ENCODE measurements around the gene FAM120A.

FAM120A gene

DNA sequence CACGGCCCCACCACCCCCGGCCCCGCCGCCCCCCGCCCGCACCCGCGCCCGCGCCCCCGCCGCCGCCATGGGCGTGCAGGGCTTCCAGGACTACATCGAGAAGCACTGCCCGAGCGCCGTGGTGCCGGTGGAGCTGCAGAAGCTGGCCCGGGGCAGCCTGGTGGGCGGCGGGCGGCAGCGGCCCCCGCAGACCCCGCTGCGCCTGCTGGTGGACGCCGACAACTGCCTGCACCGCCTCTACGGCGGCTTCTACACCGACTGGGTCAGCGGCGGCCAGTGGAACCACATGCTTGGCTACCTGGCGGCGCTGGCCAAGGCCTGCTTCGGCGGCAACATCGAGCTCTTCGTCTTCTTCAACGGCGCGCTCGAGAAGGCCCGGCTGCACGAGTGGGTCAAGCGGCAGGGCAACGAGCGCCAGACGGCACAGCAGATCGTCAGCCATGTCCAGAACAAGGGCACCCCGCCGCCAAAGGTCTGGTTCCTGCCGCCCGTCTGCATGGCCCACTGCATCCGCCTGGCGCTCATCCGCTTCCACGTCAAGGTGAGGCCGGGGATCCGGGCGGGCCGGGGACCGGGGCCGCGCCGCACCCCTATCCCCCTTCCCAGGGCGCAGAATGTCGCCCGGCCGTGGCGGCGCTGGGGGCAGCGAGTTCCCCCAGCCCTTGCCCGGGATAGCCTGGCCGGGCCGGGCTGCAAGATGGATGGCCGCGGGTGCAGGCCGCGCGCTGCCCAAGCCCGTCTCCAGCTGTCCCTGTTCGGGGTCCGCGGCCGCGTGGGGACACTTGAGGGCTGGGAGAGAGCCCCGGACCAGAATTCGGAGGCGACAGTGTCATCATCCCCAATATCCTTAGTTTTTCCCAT, 594 bp downstream of the FAM120A start:
- peak; percentile 26 for DNase-seq (ENCODE audit: low spot score)

DNA sequence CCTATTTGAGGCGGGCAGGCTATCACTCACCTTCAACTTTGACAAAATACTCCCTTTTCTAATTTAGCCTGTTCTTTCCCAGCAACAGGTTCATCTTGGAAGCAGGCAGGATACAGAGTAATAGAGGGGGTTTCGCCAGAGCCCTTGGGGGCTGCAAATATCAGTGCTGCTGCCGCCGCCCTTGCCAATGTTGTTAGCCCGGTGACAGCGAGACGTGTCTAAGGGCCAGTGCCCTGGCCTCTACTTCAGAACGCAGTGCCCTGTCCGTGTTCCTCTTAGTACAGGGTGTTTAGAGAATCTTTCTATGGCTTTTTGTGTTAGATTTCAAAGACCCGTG, 1.2 kb downstream of the FAM120A start:
- DNase-seq (ENCODE audit: low spot score), result no peak

DNA sequence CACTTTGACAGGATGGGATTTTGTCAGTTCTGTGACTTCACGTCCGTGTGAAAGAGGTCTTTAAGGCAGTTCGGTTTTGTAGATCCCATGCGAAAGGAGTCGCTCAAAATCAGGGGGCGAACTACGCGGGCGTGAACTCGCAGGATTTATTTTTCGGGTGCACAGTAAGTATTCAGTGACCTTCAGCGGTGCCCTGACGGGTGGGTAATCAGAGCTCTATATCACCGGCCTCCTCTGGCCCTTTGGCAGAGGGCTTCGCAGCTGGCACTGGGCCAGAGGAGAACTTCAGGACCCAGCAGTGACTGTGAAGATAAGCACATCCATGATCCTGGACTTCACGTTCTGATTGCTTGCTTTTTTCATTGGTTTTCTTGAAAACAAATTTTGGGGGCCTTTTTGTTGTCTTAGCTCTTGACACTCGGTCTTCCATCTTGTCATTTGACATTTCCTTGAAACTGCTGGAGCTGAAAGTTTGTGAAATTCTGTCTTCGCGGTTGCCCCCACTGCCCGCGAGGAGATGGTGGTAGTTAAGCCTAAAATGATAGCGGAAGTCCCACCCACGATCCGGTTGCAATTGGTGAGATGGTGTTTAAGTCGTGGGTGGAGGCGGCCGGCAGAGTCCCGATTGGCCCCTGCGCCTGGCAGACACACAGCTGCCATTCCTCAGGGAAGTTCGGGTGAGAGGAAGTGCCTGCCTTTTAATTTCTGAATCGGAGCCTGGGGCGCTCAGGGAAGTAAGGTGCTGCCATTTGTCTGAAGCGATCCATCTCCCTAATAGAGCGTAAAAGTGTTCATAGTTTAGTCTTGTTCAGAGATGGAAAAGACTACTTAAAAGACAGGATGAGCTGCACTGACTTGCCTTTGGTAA, 1.8 kb downstream of the FAM120A start, which contains the start of gene FAM120AOS:
FAM120AOS (minus strand) TSS at position 535 of the 868 bp plus-strand sequence. CDS start 872 bp downstream, outside the sequence.
- peak; percentile 79 for DNase-seq (ENCODE audit: low spot score)

DNA sequence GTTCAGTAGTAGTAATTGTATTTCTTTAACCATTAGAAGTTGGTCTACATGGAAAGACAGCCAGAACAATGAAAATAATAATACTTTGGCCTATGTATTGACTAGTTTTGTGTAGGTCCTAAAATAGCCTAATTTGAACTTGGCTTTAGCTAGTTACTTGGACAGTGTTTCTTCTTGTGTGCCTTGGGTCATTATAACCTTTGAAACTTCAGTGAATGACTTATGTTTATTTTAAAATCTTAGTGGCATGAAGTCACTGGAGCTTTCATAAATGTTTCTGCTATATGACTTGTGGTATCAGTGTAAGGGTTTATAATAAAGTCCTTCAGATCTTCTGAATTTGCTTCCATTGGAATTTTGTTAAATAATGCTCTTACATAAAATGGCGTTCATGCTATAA, 4.5 kb downstream of the FAM120A start:
- DNase-seq (ENCODE audit: low spot score), result no peak

DNA sequence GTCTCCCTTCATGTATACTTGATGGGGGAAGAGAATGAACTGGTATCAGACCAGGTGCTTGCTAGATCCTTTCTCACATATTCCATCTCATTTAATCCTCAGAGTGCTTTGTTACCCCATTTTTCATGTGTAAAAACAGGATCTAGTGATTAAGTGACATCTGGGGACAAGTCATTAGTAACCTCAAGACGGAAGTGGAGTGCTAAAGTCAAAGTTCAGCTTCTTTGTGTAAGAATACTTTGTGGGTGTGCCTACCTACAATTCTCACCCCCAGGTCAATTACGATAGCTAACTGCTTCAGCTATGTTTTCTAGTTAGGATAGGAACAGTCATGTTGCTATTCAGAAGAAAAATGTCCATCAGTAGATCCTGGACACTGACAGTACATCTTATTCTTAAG, 5.0 kb downstream of the FAM120A start:
- DNase-seq (ENCODE audit: low spot score), result no peak

DNA sequence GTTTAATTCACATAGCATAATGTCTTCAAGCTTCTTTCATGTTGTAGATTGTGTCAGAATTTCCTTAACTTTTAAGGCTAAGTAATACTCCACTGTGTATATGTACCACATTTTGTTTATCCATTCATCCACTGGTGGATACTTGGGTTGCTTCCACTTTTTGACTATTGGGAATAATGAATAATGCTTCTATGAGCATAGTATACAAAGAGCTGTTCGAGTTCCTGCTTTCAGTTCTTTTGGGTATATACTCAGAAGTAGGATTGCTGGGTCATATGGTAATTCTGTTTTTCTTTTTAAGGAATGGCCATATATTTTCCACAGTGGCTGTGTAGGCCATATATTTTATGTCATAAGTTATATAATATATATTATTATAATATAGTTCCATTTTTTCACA, 5.5 kb downstream of the FAM120A start:
- DNase-seq (ENCODE audit: low spot score), result no peak

DNA sequence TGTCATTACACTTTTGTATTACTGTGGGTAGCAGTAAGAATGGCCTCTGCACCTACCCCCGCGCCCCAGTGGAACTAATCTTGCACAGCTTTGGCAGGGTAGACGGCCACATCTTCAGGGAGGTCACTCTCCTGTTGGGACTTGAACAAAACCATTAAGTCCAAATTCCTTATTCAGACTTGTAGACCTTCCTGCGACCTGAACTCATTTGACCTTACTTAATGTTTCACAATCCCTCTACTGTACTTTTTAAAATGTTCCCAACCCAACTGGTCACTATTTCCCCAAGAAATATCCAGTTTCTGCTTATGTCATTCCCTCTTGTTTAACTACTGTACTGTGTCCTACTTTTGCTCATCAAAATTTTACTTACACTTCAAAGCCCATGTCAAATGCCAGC, 7.2 kb downstream of the FAM120A start:
- DNase-seq (ENCODE audit: low spot score), result no peak

DNA sequence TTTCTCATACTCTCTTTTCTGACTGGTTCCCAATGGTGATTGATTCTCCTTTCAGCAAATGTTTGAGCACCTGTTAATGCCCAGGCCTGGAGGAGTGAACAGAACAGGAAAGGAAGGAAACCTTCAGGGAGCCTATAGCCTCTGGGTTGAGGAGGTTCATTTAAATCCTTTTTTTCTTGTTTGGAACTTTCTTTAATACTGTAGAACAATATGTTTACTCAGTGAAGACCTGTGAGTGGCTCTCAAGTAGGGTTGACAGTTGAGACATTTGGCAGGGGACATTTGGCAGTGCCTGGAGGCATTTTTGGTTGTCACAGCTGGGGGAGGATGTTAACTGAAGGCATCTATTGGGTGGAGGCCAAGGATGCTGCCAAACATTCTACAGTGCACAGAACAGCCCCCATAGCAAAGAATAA, 8.0 kb downstream of the FAM120A start:
- DNase-seq (ENCODE audit: low spot score), result no peak

DNA sequence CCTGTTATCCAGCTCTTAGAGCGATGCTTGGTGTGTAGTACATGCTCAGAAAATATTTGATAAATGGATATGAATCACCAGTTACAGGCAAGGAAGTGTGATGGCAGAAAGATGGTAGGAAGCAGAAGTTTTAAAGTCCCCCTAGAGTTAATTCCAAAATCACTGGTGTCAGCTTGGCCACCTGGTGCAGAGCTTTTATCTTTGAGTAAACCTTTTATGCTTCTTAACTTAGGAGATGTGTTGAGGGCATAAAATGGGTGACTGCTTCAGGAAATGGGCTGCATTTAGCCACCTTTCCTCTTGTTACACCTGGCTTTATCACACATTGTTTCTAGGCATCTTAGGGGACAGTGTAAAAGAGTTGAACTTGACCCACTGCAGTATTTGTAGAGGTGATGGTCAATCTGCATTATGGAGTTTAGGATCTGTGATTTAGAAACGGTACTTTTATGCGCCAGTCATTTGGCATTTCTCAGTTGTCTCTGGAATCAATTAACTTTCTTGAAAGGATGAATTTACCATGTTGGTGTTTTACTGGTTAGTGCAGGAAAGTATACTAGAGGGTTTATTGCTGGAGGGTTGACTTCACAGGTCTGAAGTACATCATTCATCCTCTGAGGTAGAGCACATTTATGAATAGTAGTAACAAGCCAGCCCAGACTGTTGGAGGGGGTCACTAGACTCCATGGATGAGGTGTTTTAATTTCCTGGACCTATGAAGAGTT, 9.4 kb downstream of the FAM120A start:
- no peak for DNase-seq (ENCODE audit: low spot score)

DNA sequence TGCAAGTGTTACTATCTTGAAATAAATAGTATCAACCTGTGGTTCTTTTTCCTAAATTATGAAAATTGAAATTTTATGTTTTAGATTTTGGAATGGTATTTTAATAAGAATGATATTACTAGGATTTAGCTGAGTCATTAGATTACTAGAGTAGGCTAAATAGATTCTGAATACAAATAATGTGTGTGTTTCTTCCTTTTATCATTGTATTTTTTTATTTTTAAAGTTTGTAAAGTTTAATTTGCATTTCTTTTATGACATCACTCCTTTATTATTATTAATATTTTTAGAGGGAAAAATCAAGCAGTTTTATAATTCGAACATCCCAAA, 9.9 kb downstream of the FAM120A start:
- DNase-seq (ENCODE audit: low spot score), result no peak

DNA sequence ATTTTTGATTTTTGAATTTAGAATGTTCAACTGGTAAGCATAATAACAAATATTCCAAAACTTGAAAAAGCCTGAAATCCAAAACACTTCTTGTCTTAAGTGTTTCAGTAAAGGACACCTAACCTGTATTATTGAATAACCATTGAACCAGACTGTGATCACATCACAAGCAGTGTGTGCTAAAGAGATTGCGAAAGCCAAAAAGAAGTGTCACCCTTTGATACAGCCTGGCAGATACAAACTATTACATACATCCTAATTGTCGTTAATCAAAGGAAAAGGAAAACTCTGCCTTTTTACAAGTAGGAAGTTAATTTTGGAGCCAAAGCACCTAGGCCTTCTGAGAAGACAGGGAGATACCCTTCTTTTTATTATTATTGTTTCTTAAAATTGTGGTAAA, 10.3 kb downstream of the FAM120A start:
- no peak for DNase-seq (ENCODE audit: low spot score)

DNA sequence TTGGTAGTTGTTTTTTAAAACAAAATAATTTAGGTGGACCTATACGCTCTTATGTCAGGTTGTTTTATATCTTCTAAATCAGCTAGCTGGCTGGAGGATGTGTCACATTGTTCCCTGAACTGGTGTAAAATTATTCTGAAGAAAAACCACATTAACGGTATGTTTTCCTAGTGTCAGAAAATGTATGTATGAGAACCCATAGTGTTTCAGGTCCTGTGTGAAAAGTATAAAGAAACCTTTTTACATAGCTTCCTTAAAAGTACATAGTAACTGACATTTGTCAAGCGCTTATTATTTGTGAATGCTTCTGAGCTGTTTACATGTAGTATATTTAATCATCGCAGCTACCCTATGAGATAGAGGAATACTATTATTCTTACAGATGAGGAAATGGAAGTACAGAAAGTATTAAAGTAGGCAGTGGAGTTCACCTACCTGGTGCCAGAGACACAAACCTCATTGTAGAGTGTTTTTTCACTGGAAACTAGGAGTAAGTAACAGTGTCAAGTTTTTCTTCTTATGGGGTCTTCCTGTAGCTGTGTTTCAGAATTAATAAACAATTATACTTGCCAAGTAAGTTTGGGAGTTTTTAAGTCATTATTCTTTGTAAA, 12.3 kb downstream of the FAM120A start:
- DNase-seq (ENCODE audit: low spot score), result no peak

DNA sequence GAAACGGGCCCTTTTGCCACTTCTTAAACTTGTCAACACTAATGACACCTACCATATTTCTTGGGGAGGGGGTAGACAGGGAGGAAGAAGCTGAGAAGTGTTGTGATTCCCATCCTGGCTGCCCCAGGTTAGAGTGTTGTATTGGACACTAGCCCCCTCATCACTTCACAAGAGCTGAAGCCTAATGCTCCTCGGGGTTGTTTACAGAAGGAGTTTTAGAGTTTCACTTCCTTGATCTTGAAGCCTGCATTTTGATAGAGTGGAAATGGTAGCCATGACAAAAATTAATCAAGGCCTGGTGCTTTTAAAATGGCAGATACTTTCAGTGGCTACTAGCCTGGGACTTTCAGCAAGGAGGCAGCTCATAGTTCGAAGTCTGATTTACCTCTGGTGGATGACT, 12.9 kb downstream of the FAM120A start:
- DNase-seq (ENCODE audit: low spot score), result no peak

DNA sequence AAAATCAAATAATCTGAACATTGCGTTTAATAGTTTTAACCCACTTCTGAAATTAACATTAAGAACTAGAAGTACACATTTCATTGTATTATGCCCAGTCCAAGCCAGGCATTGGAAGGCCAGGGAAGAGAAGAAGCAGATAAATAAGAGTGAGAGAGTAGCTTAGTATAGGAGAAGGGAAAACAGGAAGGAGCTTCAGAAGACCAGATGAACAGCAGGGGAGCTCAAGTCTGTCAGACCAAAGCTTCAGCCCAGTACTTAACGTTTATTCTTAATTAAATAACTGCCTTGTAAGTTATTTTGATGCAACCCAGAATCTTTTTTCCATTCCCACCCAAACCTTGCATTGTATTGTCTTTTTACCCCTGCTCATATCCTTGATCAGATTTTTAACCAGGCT, 13.4 kb downstream of the FAM120A start:
- no peak for DNase-seq (ENCODE audit: low spot score)

DNA sequence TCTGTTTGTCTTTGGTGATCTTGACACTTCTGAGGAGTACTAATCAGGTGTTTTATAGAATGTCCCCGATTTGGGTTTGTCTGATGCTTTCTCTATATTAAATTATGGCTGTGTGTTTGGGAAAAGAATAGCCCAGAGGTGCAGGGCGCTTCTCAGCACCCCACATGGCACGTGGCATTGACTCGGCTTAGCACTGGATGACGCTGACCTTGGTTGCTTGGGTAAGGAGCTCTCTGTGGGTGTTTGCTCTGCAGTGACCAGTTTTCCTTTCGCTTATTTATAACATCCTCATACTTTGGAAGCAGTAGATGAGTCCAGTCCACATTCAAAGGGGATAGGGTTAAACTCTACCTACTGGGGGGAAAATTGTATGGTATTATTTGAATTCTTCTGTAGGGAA, 14.4 kb downstream of the FAM120A start:
- DNase-seq (ENCODE audit: low spot score), result no peak

DNA sequence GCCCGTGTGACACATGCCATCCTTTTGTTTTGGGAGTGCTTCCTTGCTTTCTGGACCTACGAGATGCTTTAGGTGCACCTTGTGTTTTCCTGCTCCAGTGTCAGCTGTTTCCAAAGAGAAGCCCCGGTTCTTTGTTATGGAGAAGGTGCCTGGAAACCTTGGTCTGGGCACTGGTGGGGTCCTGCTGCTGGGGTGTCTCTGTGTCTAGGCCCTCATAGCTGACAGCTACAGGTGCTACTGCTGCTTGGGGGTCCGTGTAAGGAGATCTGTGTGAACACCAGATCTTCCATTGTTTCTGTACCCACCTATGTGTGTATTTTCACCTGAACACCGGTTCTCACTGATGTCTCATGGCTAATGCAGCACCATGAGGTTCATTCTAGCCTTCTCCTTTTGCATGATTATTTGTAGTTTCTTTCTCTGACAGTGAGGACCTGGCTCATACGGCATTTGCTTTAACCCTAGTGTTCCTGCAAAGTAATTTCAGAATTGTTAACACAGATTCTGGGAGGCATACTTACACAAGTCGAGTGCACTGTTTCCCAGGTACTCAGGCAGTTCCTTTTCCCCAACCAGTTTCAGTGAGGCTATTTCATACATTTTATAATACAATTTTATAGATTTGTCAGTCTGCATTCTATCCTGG, 15.1 kb downstream of the FAM120A start:
- no peak for DNase-seq (ENCODE audit: low spot score)

DNA sequence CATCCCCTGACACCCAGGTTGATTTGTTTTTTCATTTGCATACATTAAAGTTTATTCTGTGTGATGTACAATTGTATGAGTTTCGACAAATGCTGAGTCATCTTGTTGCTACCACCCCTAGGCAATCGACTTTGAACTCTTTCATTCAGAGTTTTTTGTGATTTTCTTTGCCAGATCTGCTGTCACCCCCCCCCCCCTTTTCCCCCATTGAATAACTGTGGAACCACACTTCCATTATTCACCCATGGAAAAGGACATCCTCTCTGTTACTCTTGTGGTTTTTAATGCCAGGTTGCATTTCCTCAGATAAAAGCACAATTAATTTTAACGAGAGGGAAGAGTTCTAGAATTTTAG, 15.6 kb downstream of the FAM120A start:
- DNase-seq (ENCODE audit: low spot score), result no peak

DNA sequence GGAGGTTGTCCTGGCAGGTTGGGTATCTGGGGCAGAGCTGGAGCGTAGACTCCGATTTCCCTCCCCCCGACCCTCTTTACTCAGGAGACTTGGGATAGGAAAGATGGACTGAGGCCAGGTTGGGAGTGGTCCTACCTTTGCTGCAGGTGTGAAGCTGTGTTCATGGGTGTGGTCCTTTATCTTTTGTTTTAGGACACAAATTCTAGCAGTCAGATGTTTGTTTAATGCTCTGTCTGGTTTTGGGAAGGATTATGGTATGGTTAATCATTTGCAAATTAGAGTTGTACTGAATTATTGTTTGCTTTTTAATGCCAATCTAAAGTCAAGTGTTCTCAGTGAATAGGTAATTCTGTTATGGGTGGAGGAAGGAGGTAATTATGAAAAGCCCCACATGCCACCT, 16.0 kb downstream of the FAM120A start:
- DNase-seq (ENCODE audit: low spot score), result no peak

DNA sequence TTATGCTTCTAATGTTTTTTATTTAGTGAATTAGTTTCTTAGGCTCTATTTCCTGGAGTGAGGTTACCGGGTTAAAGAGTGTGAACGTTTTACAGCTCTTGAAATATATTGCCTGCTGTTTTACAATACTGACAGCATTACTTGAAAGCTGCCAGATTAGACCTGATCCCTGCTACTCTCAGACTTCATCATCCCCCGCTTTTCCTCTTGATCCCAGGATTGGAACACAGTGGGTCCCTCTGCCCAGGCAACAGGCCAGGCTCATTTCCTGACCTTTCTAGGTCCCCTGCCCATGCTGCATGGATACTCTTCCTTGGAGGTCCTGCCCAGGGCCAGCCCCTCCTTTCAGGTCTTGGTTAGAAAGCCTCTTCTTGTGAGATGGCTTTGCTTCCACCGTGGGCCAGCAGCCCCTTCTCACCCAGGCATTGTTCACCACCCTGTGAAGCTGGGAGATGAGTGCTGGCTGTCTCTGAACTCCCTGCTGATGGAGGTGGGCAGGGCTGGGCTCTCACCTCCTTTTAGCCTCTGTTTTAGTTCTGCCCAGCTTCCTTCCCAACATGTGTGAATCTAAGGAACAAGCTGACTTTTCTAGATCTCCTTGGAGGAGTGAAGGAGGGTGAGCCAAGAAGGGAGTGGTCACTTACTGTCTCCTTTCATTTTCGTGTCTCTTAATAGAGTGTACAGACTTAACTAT, 17.4 kb downstream of the FAM120A start:
- no peak for DNase-seq (ENCODE audit: low spot score)

DNA sequence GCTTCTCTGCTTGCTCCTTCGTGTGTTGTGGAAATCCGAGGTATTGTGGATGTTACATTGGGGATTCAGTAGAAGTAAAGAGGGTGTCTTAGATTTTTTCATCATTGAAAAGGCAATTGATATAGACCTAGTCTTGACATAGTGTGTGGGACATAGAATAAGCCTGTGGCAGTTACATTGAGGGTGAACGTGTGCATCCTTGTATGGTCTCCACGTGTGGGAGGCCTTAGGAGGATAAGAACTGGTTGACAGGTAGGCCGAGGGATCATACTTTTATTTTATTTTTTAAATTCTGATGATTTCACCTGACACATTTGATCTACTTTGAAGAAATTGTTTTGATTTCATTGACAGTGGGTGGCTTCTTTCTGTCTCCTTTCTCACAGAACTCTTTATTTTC, 18.9 kb downstream of the FAM120A start:
- DNase-seq (ENCODE audit: low spot score), result no peak

DNA sequence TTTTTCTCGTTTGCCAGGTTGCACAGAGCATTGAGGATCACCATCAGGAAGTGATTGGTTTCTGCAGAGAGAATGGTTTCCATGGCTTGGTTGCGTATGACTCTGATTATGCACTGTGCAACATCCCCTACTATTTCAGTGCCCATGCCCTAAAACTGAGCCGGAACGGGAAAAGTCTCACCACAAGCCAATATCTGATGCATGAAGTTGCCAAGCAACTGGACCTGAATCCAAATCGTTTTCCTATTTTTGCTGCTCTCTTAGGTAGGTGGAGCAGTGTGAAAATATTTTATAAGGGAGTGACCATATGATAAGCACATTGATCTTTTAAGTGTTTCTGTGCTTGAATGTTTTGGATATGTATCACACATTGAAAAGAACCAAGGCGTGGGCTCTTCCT, 19.6 kb downstream of the FAM120A start:
- DNase-seq (ENCODE audit: low spot score), result no peak
